ENCODE measurements around the gene PREX1.

DNA sequence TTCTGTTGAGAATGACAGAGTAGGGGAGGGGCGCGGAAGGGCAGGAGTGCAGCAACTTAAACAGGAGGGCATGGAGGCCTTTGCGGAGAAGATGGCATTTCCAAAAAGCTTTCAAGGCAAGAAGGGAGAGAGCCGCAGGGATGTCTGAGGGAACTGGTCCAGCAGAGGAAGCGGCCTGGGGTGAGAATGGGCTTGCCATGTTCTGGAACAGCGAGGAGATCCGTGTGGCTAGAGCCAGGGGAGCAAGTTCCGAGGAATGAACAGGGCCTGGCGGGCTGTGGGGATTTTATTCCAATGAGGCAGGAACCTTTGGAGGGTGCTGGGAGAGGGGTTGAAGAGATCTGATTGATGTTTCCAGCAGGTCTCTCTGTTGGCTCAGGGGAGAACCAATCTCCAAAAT is 86.1 kb downstream of the PREX1 start:
- TF ChIP-seq, protein P1, sequence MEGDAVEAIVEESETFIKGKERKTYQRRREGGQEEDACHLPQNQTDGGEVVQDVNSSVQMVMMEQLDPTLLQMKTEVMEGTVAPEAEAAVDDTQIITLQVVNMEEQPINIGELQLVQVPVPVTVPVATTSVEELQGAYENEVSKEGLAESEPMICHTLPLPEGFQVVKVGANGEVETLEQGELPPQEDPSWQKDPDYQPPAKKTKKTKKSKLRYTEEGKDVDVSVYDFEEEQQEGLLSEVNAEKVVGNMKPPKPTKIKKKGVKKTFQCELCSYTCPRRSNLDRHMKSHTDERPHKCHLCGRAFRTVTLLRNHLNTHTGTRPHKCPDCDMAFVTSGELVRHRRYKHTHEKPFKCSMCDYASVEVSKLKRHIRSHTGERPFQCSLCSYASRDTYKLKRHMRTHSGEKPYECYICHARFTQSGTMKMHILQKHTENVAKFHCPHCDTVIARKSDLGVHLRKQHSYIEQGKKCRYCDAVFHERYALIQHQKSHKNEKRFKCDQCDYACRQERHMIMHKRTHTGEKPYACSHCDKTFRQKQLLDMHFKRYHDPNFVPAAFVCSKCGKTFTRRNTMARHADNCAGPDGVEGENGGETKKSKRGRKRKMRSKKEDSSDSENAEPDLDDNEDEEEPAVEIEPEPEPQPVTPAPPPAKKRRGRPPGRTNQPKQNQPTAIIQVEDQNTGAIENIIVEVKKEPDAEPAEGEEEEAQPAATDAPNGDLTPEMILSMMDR (IDR thresholded peaks at IDR 0.05; ENCODE audit: low read depth, low read length), result no peak
- no peak for TF ChIP-seq POLR2A (IDR thresholded peaks at IDR 0.05; ENCODE audit: extremely low read depth, insufficient read length)
- TF ChIP-seq, protein P2, sequence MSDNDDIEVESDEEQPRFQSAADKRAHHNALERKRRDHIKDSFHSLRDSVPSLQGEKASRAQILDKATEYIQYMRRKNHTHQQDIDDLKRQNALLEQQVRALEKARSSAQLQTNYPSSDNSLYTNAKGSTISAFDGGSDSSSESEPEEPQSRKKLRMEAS (IDR thresholded peaks at IDR 0.05; ENCODE audit: low read depth, low read length), result no peak
